Middle frontal gyrus (tissue), 1 donor: Measurements from ENCODE around the gene SYNDIG1.
A peak's percentile ranks its signal among the peaks of the same experiment; 100 is the strongest.

Experiments
- DNase-seq: peaks from one replicate; pipeline ENCODE4 v3.0.0-alpha.2; 2015; ENCODE audit warnings: low spot score; ENCODE audit errors: extremely low spot score

SYNDIG1 gene

GRCh38 chr20:24691901-24692351, 222.5 kb downstream of the SYNDIG1 start:
- DNase-seq = no peak

- no peak for DNase-seq
Measured at GRCh38 chr20:24692446-24693200, 223.2 kb downstream of the SYNDIG1 start.

GRCh38 chr20:24693466-24694156, 224.2 kb downstream of the SYNDIG1 start:
- no peak for DNase-seq

DNA sequence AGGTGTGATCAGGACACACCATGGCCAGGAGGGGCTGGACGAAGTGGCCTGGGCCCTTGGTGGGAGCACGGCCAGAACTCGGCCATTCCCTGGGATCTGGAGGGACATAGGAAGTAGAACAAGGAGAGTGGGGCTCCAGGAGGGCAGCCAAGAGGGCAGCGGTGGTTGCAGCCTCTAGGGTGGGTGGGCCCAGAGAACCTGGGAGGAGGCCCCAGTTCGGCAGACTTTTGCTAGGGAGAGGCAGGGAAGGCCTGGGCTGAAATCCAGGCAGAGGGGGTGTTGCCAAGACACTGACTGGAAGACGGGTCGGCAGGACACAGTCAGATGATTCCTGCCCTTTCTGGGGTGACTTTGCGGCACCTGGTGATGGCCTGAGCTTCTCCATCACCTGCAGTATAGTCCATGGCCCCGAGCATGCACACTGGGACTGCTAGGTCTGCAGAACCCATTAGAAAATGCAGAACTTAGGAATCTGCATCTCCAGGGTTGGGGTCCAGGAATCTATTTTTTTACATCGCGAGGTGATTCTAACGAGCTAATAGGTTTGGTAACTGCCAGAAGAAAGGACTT, 224.8 kb downstream of the SYNDIG1 start:
- DNase-seq = no peak

DNA sequence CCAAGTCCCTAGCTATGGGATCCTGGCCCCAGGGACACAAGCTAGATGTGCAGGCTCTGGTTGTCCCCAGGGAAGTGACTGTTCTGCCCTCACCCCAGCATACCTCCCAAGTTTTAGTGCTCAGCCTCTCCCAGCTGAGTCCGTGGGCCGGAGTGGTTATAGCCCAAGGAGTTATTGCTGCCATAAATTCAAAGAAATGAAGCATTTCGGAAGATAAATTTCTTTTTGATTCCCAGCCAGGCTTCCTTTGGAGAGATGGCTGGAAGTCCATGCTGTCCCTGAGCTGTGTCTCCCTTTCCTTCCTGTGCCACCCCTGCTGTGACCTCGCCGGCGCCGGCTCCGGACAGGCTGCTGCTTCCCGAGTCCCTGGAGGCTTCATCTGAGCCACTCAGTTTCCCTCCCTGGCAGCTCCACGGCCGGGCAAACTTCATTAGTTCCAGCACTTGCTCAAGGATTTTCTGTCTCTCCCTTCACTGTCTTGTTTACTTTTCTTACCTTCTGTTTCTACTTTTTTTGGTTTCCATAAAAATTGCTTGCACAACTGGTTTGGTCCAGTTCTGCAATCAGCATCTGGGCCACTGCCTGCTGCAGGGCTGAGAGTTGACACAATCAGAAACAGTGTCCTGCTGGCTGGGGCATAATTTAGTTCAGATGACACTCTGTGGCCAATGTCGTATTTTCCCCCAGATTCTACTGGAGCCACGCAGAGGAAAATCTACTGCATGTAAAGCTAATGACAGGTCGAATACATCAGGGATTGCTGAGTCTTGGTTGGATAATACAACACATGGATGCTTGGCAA, 225.5 kb downstream of the SYNDIG1 start:
- no peak for DNase-seq

DNA sequence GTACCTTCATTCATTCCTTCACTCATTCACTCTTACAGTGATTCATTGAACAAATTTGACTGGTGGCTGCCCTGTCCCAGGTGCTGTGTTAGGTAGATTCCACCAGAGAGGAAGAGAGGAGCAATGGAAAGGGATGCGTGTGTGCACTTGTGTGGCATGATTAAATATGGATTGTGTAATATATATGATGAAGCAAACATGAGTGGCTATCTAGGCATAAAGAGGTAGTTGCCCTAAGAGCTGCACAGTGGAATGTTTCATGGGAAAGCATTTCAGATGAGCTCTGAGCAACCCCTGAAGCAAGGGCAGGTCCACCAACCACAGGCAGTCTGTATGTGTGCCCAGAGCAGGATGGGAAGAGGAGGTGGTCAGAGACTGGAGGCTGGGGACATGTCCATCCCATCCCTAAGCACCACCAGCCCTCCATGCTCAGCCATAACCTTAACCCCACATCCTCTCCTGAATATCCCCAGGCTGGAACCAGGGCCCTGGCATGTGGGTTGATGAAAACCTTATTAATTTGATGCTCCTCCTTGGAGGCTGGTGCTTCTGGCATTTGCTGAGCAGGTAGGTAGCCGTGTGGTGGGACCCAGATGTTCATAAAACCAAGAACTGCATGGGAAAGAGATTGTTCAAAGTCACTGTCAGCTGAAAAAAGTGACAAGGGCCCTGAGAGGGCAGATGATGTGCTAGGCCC, 226.2 kb downstream of the SYNDIG1 start:
- DNase-seq = no peak

- DNase-seq = no peak
Measured at GRCh38 chr20:24696396-24696795, 227.0 kb downstream of the SYNDIG1 start.

DNA sequence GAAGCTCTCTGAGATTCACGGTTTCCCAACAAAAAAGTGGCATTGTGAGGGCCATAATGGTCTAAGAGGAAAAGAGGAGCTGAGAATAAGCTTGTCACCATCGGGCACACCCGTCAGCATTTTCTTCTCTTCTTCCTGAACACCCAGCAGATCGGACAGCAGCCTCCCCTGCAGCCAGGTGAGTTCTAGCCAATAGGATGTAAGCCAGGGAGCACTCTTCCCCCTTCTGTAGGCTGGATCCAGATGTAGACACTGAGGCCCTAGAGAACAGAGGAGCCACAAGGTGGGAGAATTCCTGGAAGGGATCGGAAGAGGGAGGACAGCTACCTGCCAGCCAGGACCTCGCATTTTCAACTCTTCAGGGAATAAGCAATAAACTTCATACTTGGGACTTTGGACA, 228.0 kb downstream of the SYNDIG1 start:
- no peak for DNase-seq

DNA sequence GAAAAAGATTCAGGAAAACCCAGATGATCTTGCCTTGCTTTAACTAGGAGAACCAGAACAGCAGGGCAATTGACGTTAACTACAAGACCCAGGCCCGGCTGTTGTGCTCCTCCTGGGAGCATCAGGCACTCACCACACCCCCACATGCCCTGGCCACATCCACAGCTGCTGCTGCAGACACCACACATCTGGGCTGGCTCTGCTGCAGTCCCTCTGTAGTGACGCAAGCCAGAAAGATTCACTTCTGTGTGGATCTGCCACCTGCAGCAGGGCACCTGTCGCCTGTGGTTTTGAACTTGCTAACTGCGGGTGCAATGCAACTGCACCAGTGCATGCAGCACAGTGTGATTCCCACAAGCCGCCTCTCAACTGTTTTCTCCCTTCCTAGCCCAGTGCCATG, 228.8 kb downstream of the SYNDIG1 start:
- DNase-seq = no peak

DNA sequence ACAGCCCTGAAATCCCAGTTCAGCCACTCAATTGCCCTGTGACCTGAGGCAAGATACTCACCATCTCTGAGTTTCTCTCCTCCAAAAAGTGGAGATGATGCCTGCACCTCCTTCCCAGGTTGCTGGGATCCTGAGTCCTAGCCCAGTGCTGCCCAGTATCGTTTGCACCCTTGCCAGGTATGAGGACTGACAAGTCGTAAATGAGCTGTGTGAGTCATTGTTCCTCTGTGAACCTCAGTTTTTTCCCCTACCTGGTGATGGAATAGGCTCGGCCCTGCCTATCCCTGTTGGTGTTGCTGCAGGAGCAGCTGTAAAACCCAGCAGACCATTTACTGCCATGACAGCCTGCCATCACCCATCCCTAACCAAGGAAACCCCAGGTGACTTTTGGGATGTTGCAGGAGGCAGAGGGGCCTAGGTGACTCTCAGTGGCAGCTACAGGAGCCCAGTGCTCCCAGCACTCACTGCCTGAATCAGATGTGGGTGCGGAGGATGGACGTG, 229.3 kb downstream of the SYNDIG1 start:
- DNase-seq = no peak

DNA sequence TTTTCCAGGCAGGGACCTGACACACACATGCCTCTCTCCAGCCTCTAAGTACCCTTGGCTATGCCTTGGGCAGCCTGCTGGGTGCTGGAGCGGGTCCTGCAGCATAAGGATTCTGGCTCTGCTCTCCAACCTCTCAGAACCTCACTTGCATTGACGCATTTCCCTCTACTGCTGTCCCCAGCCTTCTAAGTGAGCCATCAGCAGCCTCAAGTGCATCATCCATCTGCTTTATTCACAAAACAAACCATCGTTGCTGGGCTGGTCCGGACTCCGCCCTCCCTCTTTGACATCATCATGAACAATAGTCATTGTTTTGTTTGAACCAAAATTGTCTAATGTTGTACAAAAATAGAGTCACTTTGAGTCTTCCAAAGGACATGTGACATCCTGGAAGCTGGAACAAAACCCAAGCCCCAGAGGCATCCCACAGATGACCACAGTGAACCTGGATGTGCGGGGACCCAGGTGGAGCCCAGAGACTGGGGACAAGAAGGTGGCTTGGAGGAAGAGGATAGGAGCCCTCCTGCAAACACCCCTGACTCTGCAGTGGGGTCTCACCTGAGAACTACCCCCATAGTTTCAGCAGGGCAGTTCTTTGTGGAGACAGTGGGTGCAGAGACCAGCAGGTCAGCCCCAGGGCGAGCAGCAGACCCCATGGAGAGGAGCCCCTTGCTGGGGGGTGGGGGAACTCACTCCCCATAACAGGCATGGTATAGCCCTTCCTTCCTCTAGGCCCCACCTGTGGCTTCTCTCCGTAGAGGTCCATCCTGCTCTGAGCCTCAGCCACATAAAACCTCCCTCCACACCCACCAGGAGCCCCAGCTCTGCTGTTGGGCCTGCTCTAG, 230.1 kb downstream of the SYNDIG1 start:
- peak; percentile 26 for DNase-seq

DNA sequence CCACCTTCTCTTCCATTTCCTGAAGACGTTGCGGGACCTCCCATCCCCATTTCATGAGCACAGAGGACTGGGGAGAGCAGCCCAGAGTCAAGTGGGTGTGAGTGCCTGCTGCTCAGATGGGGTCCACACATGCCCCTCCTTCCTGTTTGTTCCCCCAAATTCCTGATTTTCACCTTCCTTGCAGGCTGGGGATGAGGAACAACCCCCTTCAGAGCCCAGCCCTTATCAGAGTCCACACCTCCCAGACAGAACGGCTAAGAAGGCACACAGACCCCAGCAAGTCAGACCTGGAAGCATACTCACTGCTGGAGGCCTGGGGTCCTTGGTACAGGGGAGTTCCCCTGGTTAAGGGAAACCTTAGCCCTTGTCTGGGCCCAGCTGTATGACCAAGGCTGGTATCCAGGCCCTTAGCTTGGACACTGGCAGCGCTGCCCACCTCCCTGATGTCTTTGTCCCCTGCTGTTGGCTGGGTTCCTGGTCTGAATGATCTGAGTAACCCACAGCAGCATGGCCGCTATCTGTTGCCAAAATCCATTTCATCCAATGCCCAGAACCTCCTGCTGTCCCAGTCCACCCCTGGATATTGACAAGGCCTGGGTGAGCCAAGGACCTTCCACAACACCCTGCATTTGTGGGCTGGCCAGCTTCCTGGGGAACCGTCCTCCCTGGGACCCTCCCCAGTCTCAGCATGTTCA, 230.9 kb downstream of the SYNDIG1 start:
- DNase-seq = no peak

- DNase-seq = no peak
Measured at GRCh38 chr20:24701027-24701426, 231.6 kb downstream of the SYNDIG1 start.

DNA sequence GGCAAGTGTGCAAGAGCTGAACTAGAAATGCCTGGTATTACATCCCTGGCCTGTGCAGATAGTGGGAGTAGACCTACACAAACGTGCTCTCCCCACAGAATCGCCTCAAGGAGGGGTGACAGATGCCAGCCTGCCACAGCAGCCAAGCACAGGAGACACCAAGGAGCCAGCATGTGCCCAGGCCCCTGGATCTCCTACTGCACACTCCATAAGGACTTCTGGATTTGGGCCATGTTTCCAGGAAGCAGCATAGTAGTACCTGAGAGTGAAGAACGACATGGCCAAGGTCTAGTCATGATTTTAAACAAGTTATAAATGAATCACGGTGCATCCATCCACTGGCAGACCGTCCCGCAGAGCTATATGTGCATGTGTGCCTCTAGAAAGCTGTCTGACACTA, 232.2 kb downstream of the SYNDIG1 start:
- no peak for DNase-seq

DNA sequence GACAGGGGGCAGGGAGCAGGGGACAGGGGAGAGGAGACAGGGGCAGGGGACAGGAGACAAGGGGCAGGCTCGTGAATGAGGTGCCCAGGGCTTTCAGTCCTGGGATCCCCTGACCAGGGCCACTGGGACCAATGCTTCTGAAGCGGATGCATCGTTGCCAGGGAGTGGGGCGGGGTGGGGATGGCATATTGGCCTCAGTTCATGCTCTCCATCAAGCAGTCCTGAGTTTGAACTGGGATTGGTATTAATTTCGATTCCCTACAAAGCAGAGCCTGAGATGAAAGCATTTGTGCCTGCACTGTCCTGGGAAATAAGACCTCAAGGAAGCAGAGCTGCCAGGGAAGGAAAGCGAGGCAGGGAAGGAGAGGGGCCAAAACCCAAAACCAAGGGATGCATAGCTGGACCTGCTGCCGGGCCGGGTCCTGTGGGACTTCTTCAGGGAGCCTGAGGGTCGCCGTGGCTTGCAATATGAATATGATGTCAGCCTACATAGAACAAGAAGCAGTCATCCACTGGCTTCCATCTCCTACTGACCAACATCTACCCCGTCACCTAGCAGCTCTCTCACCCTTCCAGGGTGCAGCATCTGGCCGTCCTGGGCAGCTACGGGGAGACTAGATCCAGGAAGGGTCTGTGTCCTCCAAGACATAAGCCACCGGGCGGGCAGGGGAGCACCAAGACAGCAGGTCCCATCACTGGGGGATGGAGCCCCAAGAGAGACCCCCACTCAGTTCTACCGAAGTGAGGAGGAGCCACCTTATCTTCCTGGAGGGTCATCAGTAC, 233.3 kb downstream of the SYNDIG1 start:
- no peak for DNase-seq

DNA sequence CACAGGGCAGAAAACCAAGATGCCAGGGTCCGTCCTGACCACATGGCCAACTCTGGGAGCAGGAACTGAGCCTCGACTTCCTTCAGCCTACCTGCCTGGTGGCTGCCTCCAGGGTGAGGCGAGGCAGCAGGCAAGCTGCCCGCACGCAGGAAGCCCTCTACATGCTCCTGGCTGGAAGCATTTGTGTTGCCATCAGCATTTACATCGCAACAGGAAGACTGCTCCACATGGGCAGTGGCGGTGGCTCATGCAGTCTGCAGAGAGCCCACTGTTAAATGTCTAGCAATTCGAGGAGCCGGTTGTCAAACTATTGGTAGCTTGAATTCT, 233.8 kb downstream of the SYNDIG1 start:
- no peak for DNase-seq

- no peak for DNase-seq
Measured at GRCh38 chr20:24704899-24705298, 235.5 kb downstream of the SYNDIG1 start.

- DNase-seq = no peak
Measured at GRCh38 chr20:24705486-24705885, 236.1 kb downstream of the SYNDIG1 start.
